Superior temporal gyrus (tissue), 1 donor: ENCODE data around the gene STPG4.
A peak's percentile ranks its signal among the peaks of the same experiment; 100 is the strongest.

ENCODE experiments used
- DNase-seq: peaks from one replicate; pipeline ENCODE4 v3.0.0-alpha.2; 2016; ENCODE audit errors: extremely low spot score

The STPG4 gene

DNA sequence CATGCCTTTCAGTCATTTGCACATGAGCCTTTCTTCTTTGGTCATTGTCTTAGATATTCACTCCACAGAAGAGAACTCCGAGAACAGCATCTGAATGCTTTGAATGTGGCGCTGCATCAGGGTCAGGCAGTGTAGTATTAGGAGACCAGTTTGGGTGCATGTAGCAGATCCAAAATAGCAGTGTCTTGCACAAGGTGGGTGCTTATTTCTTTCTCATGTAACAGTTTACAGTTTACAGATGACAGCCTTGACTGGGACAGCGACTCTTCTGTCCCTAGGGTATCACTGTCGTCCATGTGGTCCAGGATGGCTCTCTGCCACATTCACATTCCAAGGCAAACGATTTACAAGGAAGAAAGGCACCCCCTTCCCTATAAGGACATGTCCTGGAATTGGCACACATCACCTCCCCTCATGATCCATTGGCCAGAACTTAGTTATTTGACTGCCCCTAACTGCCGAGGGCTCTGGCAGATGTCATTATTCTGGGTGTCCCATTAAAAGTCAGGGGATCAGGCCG, 101.0 kb downstream of the STPG4 start:
- no peak for DNase-seq

DNA sequence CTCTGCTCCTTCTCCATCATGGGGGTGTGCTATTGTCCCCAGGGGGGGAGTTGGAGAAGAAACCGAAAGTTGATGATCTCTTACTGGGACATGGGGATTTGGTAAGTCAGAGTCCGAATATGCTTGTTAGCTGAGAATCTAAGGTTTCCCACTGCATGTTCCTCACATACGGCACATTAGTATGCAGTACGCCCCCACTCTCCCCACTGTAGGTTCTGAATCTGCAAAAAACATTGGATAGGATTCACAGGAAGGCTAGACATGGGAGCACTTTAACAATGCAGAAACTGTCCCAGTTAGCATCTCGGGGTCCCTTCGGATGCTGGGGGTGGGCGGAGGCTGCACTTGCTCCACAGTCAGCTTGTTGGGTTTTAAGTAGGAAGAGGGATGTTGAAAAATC, 102.3 kb downstream of the STPG4 start:
- no peak for DNase-seq

DNA sequence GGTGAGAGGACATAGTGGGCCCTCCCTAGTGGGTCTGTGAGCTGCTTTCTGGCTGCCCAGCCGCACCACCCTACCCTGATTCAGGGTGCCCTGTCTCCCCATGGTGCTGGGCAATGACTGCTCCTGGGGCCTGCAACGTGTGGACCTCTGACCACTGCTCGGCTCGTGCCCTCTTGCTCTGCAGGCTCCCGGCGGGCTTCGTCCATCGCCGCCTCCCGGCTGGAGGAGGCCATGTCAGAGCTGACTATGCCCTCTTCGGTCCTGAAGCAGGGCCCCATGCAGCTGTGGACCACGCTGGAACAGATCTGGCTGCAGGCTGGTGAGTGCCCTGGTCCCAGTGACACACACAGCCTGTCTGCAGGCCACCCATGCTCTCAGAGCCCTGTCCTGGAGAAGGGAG, 103.5 kb downstream of the STPG4 start:
- DNase-seq, result no peak

DNA sequence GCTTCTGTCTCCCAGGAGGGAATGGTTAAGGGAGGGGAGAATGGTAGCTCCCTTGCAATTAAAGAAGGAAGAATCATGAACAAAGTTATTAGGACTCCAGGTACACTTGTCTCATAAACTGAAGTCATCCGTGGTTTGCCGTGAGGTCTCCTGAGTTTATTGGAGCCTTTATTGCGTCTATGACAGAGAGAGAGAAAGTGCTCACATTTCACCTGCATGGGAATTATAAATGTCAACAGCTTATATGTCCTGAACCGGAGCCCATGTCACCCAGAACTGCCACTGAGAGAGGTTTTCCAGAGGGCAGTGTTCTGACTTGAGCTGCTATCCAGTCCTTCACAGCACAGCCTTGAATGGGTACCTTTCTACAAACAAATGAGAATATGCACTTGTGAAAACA, 104.3 kb downstream of the STPG4 start:
- DNase-seq, result no peak

DNA sequence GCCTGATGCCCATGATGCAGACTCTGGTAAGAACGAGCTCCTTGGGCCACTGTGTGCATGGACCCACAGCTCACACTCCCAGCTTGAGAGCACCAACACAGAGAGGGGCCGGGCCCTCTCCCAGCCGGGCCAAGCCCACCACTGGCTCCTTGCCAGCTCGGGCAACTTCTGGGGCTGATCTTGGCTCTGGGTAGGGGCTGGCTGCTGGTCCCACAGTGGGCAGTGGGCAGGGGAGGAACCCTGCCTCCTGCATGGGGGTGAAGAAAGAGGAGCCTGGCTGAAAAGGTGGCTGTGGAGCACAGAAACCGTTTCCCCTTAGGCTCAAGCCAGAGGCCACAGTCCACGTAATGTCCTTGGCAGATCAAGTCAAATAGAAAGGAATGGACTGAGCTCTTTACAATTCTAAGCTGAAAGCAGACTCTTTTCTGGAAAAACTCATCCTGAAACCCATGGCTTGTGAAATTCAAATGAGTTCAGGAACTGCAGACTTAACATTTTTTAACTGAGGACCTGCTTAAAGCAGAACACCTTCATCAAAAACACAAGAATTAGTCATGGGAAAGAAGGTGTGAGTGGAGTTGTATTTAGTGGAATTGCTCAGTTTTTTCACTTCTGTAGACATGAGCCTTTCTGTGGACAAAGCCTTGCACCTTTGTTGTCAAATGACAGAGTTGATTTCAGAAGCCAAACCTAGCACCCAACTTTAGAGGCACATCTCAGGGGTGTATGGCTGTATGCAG, 104.9 kb downstream of the STPG4 start:
- no peak for DNase-seq

DNA sequence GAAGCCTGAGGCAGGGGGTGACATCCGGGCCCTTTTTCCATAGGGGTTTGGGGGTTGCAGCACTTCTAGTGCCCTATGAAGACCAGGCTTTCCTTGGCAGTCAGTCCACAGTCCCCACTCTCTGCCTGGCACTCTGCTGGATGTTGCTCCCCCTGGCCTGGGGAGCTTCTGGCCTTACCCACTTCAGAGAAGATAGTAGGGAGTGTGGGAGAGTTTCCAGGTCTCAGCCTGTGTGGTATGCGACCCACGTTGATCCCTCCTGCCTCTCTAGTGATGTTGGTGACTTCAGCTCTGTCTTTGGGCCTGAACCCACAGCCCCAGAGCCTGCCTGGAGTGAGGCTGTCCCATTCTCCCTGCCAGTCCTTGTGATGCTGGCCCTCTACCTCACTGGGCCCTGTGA, 105.6 kb downstream of the STPG4 start:
- DNase-seq, result no peak

DNA sequence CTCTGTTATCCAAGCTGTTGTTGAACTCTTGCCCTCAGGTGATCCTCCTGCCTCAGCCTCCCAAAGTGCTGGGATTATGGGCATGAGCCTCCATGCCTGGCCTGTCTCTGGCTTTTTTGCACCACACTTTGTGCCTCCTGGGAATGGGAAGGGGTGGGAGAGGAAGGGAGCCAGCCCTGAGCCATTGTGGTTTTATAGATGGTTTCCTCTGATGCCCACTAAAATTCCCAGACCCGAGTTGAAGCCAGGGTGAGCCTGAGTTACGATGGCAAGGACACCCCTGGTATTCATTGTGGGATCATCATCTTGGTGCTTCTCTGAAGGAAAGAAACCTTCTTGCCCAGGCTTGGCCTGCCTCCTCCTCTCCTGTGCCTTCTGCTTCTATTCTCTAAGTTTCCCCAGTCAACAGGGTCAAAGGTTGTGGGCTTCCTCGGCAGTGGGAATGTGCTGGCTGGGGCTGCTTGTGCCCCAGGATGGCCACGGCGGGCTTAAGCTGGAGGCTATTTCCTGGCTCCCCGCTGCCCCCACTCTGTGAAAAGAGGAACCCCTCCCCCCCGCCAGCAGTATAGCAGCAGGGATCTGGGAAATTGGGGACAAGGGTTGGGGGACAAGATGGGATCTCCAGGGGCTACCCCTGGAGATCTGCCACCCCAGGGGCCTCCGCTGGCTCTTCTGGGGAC, 106.2 kb downstream of the STPG4 start:
- no peak for DNase-seq

DNA sequence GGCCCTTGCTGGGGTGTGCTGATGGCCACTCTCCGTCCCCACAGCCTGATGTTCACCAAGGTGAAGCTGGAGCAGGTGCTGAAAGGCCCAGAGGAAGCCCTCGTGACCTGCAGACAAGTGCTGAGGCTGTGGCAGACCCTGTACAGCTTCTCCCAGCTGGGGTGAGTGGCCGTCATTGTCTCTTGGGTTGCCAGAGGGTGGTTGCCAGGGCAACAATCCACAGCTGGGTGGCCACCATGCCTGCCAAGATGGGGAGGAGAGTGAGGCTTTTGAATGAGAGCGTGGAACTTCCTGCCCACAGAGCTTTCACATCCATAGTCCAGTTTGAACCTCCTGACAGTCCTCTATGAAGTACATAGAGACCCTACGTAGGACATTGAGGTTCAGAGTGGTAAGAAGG, 108.8 kb downstream of the STPG4 start:
- DNase-seq, result peak; percentile 96

DNA sequence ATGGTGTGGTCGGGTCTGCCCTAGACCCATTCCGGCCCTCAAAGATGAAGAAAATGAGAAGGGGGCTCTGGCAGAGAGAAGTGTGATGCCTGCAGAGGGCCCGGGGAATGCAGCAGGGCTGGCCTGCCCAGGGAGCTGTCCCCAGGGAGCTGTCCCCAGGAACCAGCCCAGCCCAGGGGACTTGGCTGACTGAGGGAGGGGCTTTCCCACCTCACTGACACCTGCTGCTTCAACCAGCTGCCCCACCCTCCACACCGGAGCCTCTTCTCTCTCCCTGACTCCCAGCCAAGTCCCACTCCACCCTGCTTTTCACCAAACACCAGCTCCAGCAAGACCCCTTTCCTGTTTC, 111.2 kb downstream of the STPG4 start:
- DNase-seq, result no peak

DNA sequence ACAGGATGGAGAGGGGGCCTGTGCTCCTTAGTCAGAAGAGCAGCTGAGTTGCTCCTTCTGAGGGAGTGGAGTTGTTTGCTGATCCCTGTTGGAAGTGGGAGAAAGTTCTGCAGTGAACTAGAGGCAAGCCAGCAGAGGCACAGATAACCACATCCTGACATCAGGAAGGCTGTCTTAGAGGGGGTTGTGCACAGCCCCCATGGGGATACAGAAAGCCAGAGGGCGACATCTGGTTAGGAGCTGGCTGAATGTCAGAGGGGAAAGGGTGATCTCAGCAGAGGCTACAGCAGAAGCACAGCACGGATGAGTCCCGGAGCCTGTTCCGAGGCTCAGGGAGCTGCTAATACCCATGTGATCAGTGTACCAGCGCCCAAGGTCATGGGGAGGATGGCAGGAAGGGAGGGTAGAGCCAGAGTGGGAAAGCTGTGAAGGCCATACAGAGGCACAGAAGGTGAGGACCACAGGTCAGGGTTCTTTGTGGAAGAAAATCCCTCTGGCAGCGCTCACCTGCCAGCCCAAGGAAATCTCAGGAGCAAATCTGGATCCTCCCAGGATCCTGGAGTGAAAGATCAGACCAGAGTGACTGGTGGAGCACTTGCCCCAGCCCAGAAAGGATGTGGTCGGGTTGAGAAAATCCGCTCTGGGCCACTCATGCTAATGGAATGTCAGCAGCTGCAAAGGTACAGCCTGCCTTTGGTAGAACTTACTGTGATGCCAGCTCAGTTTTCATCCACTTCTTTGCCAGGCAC, 111.8 kb downstream of the STPG4 start:
- DNase-seq, result peak; percentile 72

DNA sequence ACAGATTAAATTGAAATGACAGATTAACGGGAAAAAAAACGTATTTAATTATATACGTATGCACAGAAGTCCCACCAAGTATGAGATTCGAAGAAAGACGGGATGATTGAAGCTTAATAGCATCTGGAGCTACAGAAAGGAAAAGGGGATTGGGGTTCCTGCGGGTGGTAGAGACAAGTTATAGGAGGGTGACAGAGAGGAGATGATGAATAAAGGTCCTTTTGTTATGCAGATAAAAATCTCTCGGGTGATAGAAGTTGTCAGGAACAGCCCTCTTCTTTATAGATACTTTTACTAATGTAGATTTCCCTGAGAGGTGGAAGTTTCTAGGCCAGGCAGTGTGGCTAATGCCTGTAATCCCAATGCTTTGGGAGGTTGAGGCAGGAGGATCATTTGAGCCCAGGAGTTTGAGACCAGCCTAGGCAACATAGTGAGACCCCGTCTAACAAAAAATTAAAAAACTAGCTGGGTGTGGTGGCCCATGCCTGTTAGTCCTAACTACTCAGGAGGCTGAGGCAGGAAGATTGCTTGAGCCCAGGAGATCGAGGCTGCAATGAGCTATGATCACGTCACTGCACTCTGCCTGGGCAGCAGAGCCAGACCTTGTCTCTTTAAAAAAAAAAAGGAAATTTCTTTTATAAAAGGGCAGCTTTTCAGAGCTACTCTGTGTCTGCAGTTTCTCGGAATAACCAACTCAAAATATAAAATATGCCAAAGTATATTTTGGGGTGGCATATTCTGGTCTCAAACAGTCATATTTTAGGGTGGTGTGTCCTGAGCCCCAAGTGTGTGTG, 113.0 kb downstream of the STPG4 start:
- DNase-seq, result no peak

DNA sequence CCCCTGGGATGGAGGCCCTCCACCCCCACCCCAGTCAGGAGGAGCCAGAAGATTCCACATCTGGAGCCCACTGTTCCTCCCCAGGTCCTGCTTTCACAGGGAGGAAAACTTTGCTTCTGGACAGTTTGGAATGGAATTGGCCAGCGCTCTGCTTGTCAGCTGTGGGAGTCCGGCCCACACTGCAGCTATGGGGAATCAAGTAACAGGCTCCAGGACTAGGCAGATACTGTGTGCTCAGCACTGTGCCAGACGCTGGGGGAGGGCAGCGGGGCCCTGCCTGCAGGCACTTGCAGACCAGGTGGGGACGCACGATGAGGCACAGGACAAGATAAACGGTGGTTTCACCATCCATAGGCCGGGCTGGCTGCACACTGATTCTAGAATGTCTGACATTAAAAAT, 114.0 kb downstream of the STPG4 start:
- peak; percentile 55 for DNase-seq

DNA sequence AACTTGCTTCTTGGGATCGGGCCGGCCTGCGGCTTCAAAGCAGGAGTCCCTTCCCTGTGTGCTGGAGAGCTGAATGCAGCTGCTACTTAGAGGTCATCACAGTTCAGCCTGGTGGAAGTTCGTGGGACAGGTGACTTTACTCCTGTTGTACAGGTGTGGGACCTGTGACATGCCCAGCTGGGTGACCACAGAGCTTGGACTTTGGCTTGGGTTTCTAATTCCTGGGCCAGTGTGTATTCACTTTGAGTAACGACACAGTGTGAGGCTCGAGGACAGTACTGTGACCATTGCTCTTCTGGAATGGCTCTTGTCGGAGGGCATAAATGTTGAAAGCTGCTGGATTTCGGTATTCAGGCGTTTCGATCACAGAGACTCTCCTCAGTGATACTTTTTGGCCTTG, 114.5 kb downstream of the STPG4 start:
- DNase-seq, result no peak

DNA sequence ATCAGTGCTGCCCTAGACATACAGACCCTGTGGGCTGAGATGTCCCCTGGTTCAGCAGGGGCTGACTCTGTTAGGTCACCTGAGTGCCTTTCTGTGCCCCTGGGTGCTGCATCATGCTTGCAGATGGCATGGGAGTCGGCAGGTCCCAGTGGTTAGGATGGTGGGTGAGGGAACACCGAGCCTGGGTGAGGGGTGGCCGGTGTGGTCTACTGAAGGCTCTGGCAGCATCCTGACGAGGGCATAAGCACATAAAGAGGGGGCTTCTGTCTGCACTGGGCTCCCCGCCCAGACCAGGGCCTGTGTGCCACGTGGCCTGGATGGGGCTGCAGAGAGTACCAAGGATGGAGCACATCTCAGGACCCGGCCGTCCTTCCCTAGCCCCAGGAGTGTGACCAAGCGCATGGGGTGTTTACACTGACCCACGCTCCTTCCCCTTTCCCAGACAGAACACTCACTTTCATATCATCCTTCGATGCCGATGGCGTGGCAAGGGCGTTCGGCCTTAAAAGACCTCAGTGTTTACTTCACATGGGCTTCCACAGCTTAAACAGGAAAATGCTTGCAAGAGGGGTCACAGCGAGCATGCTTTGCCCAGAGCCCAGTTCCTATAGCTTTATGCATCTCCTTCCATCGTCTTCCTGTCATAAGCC, 115.1 kb downstream of the STPG4 start:
- DNase-seq, result no peak

DNA sequence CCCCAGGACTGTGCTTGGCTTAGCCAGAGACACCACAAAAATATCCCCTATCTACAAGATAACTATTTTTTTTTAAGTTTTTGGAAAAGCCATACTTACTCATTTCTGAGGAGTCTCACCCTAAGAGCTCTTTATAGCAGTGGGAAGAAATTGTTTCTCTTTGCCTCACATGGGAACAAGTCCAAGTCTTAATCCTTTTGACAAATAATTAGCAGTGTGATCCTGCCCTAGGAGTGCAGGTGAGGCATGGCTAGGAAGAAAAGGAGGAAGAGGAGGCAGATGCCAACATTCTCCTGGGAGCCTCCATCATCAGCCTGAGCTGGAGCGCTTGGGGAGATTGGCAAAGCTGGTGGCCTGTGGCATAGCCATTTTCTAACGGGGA, 115.6 kb downstream of the STPG4 start:
- no peak for DNase-seq

DNA sequence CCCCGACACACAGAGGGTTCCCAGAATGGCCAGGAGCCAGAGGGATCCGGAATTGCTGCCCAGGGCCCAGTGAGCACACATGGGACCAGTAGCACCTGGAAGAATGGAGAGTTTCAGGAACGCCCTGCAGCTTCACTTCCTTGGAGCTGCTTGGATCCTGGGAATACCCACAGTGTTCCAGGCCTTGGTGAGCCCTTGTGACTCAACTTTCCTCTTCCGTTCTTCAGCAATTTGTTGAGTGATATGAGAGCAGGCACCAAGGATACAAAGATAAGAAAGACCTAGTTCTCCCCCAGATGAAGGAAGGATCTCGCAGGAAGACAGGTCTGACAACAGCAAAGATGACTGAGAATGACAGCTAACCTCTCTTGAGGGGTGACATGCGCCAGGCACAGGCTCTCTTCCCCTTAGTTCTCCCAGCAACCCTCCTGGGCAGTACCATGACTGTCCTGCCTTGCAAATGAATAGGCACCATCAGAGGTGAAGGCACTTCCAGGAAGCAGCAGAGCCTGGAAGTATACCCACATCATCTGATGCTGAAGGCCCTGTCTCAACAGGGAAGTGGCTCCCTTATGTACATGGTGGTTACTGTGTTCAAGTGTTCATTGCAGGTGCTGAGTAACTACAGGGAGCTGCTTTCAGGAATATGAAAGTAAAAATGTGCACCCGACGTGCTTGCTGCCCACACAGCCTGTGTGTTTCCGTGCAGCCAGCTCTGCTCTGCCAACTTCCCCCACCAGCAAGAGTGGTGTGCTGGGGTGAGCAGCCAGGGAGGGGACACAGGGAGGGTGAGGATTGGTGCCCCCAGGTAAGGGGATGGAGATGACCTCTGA, 116.2 kb downstream of the STPG4 start:
- peak; percentile 41 for DNase-seq

DNA sequence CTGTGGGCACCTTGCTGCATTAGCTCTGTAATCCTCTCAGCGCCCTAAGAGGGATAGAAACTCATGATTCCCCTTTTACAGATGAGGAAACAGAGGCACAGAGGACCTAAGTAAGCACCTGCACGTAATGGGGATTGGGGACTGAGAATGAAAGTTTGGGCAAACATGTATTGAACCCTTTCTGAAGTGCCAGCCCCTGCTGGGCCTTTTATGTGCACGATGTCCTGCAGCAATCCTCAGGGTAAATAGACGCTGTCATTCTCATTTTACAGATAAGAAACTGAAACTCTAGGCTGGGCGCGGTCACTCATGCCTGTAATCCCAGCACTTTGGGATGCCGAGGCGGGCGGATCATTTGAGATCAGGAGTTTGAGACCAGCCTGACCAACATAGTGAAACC, 117.4 kb downstream of the STPG4 start:
- DNase-seq, result no peak
